SW 1271 (cell line): ENCODE results near the gene MBOAT1.
"Not testable (repeated sequence)": the region's sequence is repeated elsewhere in the genome, so short reads cannot be mapped to it uniquely, and the experiment has no call there.

Experiments
- DNase-seq, 2 experiments: peaks; one replicate each; lab custom pipeline; 2025; lab: John Stamatoyannopoulos, UW

Gene MBOAT1

DNA sequence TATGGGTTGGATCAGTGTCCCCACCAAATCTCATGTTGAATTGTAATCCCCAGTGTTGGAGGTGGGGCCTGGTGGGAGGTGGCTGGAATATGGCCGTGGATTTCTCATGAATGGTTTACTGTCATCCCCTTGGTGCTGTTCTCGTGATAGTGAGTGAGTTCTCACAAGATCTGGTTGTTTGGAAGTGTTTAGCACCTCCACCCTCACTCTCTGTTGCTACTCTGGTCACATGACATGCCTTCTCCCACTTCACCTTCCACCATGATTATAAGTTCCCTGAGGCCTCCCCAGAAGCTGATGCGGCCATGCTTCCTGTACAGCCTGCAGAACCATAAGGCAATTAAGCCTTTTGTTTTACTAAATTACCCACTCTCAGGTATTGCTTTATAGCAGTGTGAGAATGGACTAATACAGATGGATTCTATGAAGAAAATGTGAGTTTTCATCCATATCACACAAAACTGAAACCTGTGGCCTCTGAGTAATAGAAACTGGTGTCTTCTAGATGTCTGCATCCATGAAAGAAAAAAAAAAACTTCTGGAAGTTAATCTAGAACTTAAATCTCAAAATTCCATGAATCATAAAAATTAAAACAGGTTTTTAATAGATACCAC is 39.3 kb downstream of the MBOAT1 start:
- no peak for DNase-seq

DNA sequence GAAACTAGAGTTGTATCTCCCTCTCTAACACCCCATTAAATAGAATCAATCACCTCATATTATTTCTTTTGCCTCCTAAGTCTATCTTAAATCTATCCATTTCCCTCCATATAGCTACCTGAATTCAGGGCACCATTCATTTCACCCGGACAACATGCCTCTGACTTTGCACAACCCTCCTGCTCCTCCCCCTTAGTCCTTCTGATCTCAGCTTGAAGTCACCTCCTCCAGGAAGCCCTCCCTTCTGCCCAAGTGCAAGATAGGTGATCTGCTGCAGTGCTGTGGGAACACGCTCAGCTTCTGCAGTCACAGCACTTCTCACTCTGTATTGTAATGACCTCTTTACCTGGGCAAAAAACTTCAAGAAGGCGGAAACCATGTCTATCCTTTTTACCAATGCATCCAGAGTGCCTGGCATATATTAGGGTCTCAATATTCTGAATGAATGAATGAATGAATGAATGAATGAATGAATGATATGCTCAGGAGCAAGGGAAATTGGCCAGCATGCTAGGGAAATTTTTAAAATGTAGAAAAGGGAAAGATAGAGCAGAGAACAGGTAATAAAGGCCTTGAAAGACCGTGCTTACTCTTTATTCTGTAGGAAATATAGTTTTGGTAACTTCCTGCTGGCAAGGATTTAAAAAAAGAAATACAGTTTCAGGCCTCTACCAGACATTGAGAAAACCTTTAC is 41.7 kb downstream of the MBOAT1 start:
- DNase-seq = no peak

DNA sequence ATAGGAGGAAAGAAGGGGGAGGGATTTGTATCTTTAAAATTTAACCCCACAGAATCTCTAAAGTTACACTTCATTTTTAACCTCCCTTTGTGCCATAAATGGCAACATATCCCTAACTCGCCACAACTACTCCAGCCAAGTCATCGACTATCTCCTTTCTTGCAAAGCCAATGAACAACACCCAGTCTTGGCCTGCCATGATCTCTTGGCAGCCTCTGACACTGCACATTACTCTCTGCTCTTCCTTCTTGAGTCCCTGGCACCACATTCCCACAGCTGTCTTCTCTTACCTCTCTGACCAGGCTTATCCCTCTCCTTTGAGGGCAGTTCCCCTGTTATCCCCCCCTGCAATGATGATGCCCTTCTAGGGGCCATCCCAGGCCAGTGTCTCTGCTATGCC is 42.5 kb downstream of the MBOAT1 start:
- no peak for DNase-seq

DNA sequence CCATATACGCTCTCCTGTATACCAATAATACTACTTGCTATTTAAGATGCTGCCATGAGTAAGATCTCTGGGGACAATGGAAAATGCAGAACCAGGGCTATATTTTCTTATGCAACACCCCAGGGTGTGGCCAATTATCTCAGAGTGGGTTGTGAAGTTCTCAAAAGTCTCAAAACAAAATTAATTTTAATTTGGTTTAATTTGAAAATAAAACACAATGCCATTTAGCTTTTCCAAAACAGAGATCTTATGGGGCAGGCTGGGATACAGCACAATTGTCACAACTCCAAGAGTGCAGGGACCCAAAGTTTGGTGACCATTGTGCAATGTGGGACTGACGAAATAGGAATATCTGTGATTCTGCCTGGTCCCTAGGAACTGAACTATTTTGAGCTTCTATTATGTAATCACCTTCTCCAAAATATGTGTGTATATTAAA is 43.1 kb downstream of the MBOAT1 start:
- no peak for DNase-seq

DNA sequence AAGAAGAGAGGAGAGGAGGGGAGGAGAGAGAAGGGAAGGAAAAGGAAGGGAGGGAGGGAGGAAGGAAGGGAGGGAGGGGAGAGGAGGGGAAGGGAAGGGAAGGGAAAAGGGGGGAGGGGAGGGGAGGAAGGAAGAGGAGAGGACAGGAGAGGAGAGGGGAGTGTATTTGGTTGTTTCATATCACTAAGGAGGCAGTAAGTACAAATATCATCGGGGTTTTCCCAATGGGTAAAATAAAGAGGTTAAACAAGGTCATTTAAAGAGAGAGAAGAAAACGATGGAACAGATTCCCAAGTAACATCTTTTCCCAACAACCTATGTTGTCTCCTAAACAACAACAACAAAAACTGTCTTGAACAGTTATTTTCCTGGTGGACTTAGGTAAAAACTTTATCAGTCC is 43.6 kb downstream of the MBOAT1 start:
- DNase-seq = no peak

DNA sequence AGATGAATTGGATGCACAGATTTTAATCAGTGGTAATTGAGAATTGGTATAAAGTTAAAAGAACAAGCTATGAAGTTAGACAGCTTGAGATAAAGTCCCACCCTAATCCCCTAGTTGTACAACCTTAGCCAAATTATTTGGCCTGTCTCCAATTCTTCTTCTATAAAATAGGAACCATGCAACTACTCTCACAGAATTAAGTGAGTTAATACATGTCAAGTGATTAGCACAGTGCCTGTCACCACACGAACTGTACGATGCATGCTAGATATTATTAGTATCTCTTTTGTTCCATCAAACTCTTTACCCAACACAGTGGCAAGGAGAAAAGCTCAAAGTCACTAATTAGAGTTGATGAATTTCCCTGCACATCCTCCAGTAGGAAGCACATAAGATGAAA is 44.7 kb downstream of the MBOAT1 start:
- no peak for DNase-seq

DNA sequence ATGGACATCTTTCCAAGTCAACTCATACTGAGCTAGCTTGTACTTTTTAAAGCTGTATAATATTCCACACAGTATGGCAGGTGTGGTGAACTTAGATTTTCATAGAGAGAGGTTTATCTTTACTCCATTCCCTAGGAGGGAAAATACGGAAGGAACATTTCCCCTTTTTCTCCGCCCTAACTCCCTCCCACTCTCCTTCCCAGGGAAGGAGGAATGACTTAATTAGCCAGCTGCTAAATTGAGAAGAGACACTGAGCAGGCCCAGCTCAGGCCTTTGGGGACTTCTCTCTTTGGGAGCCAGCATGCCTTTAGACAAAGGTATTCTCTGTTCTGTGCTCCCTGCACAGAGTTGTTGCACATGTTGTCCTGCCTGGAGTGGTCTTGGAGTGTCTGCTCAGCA is 46.1 kb downstream of the MBOAT1 start:
- no peak for DNase-seq

DNA sequence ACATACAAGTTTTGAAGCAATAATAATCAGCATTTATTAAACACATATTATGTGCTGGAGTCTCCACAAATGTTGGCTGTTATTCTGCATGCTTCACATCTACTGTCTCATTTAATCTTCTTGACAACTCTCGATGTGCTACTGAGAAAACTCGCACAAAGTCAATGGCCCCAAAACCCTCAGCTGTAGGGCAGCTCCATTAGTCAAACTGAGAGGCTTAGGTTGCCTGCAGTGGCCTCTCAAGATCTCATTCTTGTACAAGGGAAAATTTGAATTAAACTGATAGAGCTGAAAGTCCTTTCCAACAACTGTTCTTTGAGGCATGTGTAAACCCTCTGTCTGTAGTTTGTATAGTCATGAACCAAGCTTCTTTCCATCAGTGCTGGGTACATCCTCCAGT is 49.8 kb downstream of the MBOAT1 start:
- no peak for DNase-seq

DNA sequence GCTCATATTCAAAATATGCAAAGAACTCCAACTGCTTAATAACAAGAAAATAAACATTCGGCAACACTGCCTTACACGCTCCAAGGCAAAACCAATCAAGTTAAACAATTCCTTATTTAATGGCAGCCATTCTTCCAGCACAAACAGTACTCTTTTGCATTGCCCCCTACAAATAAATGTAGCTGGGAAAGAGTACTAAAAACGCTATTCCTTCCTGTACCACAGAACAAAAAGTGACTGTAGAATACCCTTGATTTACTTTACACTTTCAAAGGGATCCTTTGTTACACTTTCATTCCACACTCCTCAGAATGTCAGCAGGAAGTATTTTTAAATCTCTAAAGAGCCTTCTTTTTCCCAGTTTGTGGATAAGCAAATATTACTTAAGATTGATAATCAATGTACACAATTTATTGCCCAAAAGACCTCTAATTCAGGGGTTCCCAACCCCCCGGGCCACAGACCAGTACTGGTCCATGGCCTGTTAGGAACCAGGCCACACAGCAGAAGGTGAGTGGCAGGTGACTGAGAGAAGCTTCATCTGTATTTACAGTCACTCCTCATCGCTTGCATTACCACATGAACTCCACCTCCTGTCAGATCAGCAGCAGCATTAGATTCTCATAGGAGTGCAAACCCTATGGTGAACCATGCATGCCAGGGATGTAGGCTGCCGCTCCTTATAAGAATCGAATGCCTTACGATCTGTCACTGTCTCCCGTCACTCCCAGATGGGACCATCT is 51.6 kb downstream of the MBOAT1 start:
- no peak for DNase-seq

DNA sequence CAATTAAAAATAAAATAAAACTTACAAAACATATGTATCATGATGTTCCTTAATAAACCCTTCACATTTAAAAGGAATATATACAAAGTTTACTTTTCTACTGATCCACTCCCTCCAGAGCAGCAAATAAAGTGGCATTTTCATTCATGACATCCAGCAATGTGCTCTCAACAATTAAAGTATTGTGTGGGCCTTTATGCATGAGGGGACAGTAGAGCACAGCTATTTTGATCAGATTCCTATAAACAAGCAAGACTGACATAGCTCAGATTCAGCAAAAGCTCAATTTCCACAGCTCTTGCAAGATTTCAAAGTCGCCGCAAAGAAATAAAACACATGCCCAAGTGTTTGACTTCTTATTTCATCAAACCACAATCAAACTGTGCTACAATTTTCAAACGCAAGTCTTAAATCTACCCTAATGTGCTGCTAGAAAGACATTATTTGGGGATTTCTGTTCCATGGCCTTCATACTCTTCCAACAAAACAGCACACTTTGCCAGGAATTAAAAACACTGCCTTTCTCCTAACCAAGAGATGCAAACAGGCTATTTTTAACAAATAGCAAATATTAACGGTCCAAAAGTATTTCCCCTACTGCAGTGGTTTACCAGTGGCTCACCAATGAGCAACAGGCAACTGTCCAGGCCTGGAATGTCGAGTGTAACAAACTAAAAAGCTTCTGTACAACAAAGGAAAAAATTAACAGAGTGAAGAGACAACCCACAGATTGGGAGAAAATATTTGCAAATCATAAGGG is 52.3 kb downstream of the MBOAT1 start:
- DNase-seq = no peak

DNA sequence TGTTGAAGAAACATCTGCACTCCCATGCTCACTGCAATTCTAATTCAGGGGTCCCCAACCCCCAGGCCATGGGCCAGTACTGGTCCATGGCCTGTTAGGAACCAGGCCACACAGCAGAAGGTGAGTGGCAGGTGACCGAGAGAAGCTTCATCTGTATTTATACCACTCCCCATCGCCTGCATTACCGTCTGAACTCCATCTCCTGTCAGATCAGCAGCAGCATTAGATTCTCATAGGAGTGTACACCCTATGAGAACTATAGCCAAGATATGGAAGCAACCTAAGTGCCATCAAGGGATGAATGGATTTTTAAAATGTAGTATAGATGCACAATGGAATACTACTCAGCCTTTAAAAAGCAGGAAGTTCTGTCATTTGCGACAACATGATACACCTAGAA is 53.2 kb downstream of the MBOAT1 start:
- DNase-seq = no peak

DNA sequence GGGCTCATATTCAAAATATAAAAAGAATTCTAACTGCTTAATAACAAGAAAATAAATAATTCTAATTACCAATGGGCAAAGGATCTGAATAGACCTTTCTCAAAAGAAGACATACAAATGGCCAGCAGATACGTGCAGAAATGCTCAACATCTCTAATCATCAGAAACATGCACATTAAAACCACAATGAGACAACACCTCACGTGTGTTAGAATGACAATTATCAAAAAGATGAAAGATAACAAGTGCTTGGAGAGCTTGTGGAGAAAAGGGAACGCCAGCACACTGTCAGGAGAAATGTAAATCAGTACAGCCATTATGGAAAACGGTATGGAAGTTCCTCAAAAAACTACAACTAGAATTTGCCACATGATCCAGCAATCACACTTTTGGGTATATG is 53.6 kb downstream of the MBOAT1 start:
- no peak for DNase-seq

DNA sequence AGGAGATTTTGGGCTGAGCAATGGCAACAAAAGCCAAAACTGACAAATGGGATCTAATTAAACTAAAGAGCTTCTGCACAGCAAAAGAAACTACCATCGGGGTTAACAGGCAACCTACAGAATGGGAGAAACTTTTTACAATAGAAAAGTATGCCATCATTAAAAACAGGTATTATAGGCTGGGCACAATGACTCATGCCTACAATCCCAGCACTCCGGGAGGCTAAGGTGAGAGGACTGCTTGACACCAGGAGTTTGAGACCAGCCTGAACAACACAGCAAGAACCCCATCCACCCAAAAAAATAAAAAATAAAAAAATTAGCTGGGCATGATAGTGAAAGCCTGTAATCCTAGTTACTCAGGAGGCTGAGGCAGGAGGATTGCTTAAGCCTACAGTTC is 55.4 kb downstream of the MBOAT1 start:
- DNase-seq = no peak

DNA sequence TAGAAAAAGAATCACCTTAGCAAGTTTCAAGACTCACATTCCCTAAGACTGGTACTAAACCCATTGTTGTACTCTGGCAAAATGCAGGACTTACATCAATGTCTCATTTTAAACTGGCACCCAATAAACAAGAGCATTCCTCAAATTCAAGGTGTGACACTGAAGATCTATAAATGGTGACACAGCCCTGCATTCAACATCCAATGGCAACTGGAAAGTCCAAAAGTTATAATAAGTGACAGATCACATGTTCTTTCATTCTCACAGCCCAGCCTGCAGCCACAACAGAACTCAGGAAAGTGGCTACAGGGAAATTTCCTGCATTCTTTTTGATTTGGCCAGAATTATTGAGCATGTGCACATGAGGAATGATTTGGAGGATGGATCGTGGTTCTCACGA is 57.5 kb downstream of the MBOAT1 start:
- no peak for DNase-seq

DNA sequence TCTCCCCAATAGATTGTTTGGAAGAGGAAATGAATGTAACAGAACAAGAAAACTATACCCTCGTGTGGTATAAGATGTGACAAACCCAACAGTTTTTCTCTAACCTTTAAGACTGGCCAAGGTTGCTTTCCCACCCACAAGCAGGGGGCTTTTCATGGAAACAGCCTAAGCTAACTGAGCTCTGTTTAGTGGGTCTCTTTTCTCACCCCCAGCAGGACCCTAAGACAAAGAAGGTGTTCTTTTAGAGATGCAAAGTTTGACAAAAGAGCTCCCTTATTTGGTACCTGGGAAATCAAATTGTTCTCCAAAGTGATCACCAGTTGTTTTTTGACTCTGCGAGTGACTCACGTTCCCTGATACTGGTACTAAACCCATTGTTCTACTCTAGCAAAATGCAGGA is 59.1 kb downstream of the MBOAT1 start:
- no peak for DNase-seq

DNA sequence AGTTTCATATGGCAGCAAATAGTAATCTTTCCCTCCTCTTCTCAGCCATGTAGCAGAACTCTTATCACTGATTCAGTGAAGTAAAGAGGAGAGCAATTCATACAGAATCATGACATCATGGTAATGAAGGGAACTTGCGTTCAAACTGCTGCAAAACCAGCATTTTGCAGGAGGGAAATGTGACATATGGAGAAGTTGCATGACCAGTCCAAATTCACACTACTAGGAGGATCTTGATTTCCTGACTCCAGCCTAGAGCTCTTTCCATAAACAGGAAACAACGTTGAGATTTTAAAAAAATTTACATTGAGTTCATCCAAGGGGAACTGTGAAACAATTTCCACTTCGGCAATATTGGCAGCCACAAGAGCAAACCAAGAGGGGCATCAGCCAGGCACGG is 63.8 kb downstream of the MBOAT1 start:
- DNase-seq = no peak

DNA sequence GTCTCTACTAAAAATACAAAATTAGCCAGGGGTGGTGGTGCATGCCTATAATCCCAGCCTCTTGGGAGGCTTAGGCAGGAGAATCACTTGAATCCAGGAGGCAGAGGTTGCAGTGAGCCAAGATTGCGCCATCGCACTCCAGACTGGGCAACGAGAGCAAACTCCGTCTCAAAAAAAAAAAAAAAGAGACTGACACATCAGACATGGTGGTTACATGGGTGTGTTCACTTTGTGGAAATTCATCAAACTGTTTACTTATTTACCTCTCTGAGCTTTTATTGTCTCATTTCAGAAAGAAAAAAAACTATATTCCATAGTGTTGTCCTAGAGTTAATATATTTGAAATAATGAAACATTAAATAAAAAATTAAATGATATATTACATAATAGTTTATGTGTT is 64.8 kb downstream of the MBOAT1 start:
- DNase-seq = no peak

DNA sequence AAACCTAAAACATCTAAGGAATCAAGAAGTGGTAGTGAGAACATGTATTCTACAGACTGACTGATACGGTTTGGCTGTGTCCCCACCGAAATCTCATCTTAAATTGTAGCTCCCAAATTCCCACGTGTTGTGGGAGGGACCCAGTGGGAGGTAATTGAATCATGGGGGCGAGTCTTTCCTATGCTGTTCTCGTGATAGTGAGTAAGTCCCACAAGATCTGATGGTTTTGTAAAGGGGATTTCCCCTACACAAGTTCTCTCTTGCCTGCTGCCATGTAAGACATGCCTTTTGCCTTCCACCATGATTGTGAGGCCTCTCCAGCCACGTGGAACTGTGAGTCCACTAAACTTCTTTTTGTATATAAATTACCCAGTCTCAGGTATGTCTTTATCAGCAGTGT is 65.4 kb downstream of the MBOAT1 start:
- not testable (repeated sequence) for DNase-seq

DNA sequence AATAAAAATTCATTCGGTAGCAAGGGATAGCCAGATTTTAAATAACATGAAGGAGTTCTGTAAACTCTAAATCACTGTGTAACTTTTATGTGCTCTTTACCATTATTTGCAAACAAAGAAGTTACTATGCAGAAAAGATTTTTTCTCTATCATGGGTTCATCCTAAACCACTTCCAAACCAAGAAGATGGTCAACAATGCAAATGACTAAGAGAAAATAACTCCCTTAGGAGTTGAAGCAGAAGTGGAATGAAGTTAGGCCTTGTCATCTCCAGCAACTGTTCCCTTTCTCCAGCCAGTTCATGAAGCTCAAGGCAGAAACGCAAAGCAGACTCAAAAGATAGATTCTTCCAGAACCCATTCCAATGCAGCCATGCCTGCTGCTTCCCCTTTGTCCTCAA is 66.0 kb downstream of the MBOAT1 start:
- DNase-seq = no peak

DNA sequence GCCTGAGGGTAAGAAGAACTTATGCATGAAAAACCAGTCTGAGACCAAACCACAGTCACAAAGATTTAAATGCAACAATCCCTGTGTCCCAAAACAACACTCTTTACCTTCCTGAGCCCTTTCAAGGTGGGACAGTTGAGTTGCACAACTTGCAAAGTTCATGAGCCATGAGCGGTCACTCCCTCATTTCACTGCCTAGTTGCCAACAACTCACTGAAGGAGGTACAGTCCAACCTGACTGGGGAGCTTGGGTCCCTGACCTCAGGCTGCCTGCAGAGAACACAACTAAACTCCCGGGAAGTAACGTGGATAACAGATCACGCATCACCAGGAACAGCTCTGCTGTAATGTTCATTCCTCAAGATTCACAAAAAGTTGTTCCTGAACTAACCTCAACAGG is 69.4 kb downstream of the MBOAT1 start:
- DNase-seq = no peak

DNA sequence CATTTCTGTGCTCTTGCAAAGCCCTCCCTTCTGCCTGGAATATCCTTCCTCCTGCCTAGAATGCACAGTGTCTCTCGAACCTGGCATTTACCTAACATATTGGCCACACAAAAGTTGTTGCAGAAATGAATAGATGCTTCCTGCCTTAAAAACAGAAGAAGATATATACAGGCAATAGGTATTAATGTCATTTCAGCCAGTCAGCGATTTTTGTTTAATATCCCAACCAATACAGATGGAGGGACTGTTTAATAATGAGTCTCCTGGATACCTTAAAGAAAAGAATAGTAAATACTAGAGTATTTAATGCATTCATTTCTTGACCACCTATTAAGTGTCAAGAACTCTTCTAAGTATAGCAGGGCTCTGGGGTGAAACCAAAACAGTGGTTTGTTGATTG is 70.3 kb downstream of the MBOAT1 start:
- DNase-seq = no peak

DNA sequence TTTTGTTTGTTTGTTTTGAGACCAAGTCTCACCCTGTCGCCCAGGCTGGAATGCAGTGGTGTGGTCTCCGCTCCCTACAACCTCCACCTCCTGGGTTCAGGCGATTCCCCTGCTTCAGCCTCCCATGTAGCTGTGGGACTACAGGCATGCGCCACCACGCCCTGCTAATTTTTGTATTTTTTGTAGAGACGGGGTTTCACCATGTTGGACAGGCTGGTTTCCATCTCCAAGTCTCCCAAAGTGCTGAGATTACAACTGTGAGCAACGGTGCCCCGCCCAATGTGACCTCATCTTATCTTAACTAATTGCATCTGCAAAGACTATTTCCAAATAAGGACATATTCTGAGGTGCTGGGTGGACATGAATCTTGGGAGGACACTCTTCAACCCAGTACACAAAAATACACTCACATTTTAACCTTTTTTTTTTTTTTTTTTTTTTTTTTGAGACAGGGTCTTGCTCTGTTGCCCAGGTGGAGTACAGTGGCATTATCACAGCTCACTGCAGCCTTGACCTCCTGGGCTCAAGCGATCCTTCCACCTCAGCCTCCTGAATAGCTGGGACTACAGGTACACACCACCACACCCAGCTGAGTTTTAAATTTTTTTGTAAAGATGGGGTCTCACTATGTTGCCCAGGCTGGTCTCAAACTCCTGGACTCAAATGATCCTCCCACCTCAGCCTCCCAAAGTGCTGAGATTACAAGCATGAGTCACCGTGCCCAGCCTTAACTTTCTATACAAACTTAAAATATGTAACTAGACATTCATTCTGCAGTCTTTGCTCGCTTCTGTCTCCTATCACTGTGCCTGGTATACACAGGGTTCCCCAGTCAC is 72.9 kb downstream of the MBOAT1 start:
- DNase-seq = not testable (repeated sequence)
